ENCODE measurements around the gene DCP2.

GRCh38 chr5:112935675-112936074, 40.9 kb upstream of the DCP2 start:
- TF ChIP-seq, protein P1, sequence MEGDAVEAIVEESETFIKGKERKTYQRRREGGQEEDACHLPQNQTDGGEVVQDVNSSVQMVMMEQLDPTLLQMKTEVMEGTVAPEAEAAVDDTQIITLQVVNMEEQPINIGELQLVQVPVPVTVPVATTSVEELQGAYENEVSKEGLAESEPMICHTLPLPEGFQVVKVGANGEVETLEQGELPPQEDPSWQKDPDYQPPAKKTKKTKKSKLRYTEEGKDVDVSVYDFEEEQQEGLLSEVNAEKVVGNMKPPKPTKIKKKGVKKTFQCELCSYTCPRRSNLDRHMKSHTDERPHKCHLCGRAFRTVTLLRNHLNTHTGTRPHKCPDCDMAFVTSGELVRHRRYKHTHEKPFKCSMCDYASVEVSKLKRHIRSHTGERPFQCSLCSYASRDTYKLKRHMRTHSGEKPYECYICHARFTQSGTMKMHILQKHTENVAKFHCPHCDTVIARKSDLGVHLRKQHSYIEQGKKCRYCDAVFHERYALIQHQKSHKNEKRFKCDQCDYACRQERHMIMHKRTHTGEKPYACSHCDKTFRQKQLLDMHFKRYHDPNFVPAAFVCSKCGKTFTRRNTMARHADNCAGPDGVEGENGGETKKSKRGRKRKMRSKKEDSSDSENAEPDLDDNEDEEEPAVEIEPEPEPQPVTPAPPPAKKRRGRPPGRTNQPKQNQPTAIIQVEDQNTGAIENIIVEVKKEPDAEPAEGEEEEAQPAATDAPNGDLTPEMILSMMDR (IDR thresholded peaks at IDR 0.05): no peak
- no peak for TF ChIP-seq POLR2AphosphoS5 (IDR thresholded peaks at IDR 0.05)
- no peak for TF ChIP-seq POLR2A (IDR thresholded peaks at IDR 0.05; ENCODE audit: low read depth)
- no peak for TF ChIP-seq EP300 (IDR thresholded peaks at IDR 0.05)
